Hepatic stellate cell (primary cell): ENCODE results near the gene DCLK3.

Experiments used
- DNase-seq: peaks from one replicate; pipeline ENCODE4 v3.0.0; 2011; ENCODE audit warnings: low spot score

DCLK3 gene

DNA sequence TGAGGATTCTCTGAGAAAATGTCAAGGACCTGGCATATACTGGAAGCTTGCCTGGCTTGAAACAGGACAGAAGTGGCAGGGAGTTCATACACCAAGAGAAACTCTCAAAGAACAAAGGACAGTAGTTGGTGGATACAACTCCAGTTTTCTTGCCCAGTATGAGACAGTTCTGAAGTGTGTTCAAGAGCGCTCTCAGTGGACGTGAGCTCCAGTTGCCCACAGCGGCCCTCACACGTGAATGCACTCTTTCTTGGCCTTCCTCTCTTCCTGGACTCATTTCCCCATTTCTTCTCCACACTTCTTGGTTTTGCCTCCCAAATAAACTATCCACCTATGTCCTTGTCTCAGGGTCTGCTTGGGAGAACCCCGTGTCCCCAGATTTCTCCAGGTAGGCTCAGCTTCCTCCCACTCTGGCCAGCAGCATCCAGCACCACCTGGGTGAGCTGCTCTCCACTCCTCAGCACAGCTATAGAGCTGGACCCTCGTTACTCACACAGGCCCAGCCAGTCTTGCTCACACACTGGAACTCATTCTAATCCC is 54.5 kb downstream of the DCLK3 start:
- DNase-seq: no peak

DNA sequence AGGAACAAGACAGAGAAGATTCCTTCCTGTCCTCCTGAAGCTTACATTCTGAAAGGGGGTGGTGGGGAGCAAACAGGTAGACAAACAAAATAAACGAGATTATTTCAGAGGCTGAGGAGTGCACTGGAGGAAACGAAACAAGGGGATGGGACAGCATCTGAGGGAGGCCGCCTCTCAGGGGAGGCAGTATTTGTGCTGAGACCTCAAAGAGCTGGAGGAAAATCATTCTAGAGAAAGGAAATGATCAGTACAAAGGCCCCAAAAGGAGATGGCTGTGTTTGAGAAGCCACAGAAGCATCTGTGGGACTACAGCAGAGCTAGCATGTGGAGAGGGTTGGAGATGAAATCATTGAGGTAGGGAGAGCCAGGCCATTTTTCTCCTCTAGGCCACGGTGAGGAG is 55.1 kb downstream of the DCLK3 start:
- no peak for DNase-seq

- DNase-seq: peak; percentile 74
Measured at GRCh38 chr3:36707623-36708409, 56.5 kb downstream of the DCLK3 start.

DNA sequence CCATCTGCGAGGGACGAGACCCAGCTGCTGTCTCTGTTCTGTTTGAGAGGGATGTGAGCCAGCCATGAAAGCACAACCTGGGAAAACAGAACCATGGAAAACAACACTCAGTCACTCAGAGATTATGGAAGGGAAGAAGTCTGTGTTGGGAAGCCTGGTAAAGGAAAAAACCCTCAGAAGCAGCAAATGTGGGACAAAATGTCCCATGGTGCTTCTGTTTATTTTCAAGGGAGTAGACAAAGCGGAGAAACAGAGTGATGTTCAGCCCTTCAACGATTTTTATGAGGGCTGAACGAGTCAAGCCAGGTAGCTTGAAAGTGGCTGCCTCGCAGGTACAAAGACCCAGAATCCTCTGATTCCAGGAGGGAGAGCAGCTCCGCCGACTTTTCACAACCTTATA is 59.3 kb downstream of the DCLK3 start:
- no peak for DNase-seq

- no peak for DNase-seq
Measured at GRCh38 chr3:36704280-36704679, 60.1 kb downstream of the DCLK3 start.

- DNase-seq: no peak
Measured at GRCh38 chr3:36701249-36701572, 63.1 kb downstream of the DCLK3 start.

DNA sequence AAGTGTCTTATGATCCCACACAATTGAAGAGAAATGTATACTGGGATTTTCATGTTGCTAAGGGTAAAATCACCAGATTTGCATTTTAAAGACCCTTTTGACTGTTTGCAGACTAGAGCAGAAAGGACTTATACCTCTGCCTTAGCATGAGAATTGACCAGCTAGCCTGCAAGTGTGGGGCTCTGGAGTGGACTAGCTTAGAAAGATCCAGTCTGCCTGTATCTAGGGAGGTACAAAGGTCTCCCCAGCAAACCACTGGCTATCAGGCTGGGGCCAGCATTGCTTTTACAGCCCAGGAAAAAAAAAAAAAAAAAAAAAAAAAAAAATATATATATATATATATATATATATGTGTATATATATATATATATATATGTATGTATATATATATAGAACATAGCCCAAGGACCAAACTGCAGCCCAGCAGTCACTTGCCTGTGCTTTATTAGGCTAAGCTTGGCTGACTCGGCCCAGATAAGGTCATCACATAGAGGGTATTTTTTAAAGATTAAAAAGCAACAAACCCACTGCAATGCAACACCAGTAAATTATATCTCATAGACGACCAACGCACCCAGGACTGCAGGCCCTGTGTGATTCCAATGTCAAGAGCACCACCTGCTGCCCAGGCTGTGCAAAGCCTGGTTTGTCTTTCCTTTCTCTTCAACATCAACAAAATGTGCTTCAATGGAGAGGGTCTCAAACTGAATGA is 63.7 kb downstream of the DCLK3 start:
- DNase-seq: peak; percentile 55

DNA sequence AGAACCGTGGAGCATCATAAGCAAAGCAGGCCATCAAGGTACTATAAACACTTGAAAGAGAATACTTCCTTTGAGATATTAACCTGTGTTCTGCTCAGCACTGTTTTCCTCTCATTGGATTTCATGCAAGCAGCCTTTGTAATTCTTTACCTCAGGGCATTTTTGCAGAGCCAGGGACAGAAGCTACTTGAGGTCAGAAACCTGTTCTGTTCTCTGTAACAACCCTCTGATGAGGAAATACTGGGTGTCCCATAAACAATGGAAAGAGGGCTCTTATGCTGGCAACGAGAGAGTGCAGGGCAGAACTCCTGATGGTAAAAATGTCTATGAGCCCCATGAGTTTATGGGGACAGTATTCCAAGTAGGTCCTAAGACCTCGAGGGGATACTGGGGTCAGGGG is 66.0 kb downstream of the DCLK3 start:
- no peak for DNase-seq

DNA sequence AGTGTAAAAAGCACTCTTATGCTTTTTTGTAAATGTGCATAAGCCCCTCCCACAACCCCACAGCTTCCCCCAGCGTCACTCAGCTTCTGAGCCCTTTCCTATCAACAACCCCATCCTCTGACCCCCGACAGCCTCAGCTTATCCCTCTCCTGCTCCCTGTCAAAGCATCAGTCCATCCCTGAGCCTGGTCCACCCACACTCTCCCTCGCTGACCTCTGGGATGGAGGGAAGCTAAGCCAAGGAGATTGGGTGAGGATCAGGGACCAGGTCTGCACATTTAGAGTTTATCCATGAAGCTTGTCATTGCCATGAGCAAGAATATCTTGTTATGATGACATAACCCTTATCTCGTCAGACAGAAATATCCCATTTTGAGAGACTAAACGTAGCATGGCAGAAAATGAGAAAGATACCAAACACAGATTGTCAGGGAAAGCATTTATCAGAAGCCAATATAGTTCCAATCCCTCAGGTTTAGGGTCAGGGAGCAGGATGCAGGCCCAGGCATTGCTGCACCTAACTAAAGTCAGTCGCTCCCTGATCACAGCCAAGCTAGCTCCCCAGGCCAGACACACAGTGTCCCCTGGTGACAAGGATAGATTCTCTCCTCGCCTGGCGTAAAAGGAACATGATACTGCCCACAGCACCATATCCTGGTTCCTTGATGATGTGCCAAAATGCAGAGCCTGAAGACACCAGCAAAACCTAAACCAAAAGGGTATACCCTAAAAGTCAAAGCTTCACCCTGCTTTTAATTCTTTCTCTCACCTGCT is 66.9 kb downstream of the DCLK3 start:
- no peak for DNase-seq

DNA sequence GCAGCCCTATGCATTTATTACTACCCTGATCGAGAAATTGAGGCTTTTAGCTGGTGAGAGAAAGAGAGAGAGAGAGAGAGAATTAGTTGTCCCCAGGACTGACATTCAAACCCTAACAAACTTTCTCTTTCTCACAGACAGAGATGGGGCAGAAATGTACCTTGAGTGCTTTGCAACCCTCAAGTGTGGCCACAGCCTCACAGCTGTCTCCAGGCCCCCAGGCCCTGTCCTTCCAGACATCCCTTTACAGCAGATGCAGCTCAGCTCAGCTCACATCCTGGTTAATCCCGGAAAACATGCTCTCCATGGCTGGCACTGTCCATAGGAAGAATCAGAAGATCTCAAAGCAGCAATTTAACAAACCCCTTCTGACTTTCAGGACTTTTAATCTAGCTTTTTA is 67.6 kb downstream of the DCLK3 start:
- DNase-seq: no peak

DNA sequence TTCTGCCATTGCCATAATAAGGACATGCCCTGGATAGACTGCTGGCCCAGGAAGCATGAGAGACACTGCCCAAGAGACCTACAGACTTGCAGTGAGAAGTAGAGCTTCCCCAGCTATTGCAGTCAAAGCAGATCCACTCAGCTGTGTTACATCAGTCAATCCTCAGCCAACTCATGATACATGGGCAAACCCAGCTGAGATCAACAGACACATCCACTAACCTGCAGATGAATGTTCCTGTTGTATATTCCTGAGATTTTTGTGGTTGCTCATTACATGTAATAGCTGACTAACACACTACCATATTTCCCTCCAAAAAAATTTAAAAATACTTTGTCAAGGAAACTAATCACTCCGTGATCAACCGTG is 68.6 kb downstream of the DCLK3 start:
- DNase-seq: no peak

- no peak for DNase-seq
Measured at GRCh38 chr3:36695113-36695768, 69.1 kb downstream of the DCLK3 start.

- no peak for DNase-seq
Measured at GRCh38 chr3:36693670-36694069, 70.7 kb downstream of the DCLK3 start.

GRCh38 chr3:36689560-36689959 is 74.8 kb downstream of the DCLK3 start:
- no peak for DNase-seq

DNA sequence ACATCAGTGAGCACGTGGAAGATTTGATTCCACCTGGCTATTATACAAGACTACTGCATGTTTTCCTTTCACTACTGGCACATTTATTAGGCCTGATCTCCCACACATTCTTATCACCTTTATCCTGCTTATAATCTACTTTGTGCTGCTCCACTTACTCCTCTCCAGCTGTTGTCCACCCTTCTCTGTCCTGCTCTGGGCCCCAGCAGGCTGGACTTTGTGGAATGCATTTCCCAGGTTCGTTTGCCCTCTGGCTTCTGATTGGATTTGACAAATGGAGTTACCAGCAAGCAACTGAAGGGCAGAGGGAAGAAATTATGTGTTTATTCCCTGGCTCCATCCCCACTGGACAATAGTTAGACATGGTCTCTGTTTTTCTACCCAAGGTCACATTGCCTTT is 75.5 kb downstream of the DCLK3 start:
- DNase-seq: no peak

GRCh38 chr3:36686516-36686915 is 77.8 kb downstream of the DCLK3 start:
- DNase-seq: no peak

DNA sequence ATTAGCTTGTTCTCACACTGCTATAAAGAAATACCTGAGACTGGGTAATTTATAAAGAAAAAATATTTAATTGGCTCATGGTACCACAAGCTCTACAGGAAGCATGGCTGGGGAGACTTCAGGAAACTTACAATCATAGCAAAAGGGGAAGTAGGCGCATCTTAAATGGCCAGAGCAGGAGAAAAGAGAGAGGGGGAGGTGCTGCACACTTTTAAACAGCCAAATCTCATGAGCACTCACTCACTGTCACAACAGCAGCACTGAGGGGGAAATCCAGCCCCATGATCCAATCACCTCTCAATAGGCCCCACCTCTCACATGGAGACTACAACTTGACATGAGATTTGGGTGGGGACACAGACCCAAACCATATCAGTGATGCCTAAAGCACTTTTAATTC is 82.5 kb downstream of the DCLK3 start:
- DNase-seq: no peak

DNA sequence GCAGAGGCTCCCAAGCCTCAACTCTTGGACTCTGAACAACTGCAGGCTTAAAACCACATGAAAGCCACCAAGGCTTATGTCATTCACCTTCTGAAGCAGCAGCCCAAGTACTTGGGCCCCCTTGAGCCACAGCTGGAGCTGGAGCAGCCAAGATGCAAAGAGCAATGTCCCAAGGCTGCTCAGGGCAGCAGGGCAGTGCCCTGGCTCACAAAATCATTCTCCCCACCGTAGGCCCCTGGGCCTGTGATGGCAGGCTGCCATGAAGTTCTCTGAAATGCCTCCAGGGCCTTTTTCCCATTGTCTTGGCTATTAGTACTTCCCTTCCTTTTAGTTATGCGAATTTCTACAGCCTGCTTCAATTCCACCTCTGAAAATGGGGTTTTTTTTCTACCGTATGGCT is 83.4 kb downstream of the DCLK3 start:
- no peak for DNase-seq

GRCh38 chr3:36679384-36680200 is 84.8 kb downstream of the DCLK3 start:
- DNase-seq: no peak

GRCh38 chr3:36678216-36679013 is 85.9 kb downstream of the DCLK3 start:
- no peak for DNase-seq
